PC-3 (cell line): Measurements from ENCODE around the gene MACROH2A1. TPM values are rescaled to one million over a fixed set of nuclear protein-coding genes. Genes with fewer than 3 reads are reported as not detected.

Source experiments
- ATAC-seq: fragments of 200-7000 bp; cut with Tn5 transposase; 2 replicates; pipeline ENCODE4 v1.9.1; 2020; ENCODE audit warnings: mild to moderate bottlenecking, moderate library complexity
- BruUV-seq: library from RNA; stranded (reverse); fragments of 400-500 nt; replicated peaks from 2 replicates; lab custom pipeline; 2021; lab: Mats Ljungman, UMichigan
- CTCF ChIA-PET: fragments of 300-600 bp; sonication (Branson Sonifier 250); formaldehyde crosslinking; loops from one replicate; lab custom pipeline; 2022; ENCODE audit warnings: antibody characterized with exemption; lab: Charles Lee
- POLR2A ChIA-PET: fragments of 300-600 bp; sonication (Branson Sonifier 250); formaldehyde crosslinking; loops from one replicate; lab custom pipeline; 2022; ENCODE audit warnings: antibody characterized with exemption; ENCODE audit not compliant: unreplicated experiment; lab: Charles Lee
- DNase-seq: peaks from one replicate; pipeline ENCODE4 v3.0.0-alpha.2; 2015
- H2AFZ ChIP-seq: fragments of 300-600 bp; sonication (generic); 2 replicates; pipeline ENCODE4 v1.6.0; 2016; ENCODE audit warnings: antibody characterized with exemption, low read length
- H3F3A ChIP-seq: fragments of 300-600 bp; sonication (generic); one replicate; pipeline ENCODE4 v1.6.0; 2017; ENCODE audit warnings: antibody characterized with exemption, low read length, control low read depth, mild to moderate bottlenecking; ENCODE audit not compliant: unreplicated experiment
- H3K27ac ChIP-seq: fragments of 300-600 bp; sonication (generic); 2 replicates; pipeline ENCODE4 v1.5.1; 2016; ENCODE audit warnings: mild to moderate bottlenecking, low read length
- H3K27me3 ChIP-seq: fragments of 300-600 bp; sonication (generic); 2 replicates; pipeline ENCODE4 v1.6.1; 2016; ENCODE audit warnings: low read length, mixed read lengths
- H3K36me3 ChIP-seq: fragments of 300-600 bp; sonication (generic); 2 replicates; pipeline ENCODE4 v1.6.1; 2016; ENCODE audit warnings: low read depth, mixed run types, low read length, mixed read lengths
- H3K4me1 ChIP-seq: fragments of 300-600 bp; sonication (generic); 2 replicates; pipeline ENCODE4 v1.5.1; 2016; ENCODE audit warnings: low read length; ENCODE audit not compliant: insufficient read depth
- H3K4me2 ChIP-seq: fragments of 300-600 bp; sonication (generic); 2 replicates; pipeline ENCODE4 v1.6.0; 2016; ENCODE audit warnings: low read length
- H3K4me3 ChIP-seq: fragments of 300-600 bp; sonication (generic); 2 replicates; pipeline ENCODE4 v1.5.1; 2016; ENCODE audit warnings: mild to moderate bottlenecking, low read length, mixed read lengths
- H3K79me2 ChIP-seq: fragments of 300-600 bp; sonication (generic); 2 replicates; pipeline ENCODE4 v1.6.1; 2017; ENCODE audit warnings: low read length, mixed read lengths
- H3K9ac ChIP-seq: fragments of 300-600 bp; sonication (generic); 2 replicates; pipeline ENCODE4 v1.6.0; 2016; ENCODE audit warnings: mild to moderate bottlenecking, low read length
- H3K9me2 ChIP-seq: fragments of 300-600 bp; sonication (generic); replicated peaks from 2 replicates; pipeline ENCODE4 v1.6.1; 2016; ENCODE audit warnings: mixed run types, low read length, mixed read lengths
- H3K9me3 ChIP-seq: fragments of 300-600 bp; sonication (generic); 2 replicates; pipeline ENCODE4 v1.6.1; 2016; ENCODE audit warnings: low read length, mixed read lengths
- H4K20me1 ChIP-seq: fragments of 300-600 bp; sonication (generic); 2 replicates; pipeline ENCODE4 v1.6.1; 2016; ENCODE audit warnings: low read length, mixed read lengths
- EZH2 ChIP-seq: fragments of 300-600 bp; sonication (generic); IDR thresholded peaks from one replicate; pipeline ENCODE4 v1.6.1; 2017; ENCODE audit warnings: antibody characterized with exemption, mild to moderate bottlenecking, low read length; ENCODE audit not compliant: unreplicated experiment
- EZH2phosphoT487 ChIP-seq: fragments of 300-600 bp; sonication (generic); IDR thresholded peaks from 2 replicates; pipeline ENCODE4 v1.6.1; 2018; ENCODE audit warnings: mild to moderate bottlenecking, antibody characterized with exemption, low read length, borderline replicate concordance
- intact Hi-C: fragments of 100-400 bp; cut with micrococcal nuclease; formaldehyde crosslinking; loops from 2 replicates; pipeline ENCODE4 v1.9.0; 2023
- total RNA-seq: library from RNA; depleted of rRNA; stranded (reverse); fragments of >200 nt; gene quantifications from 2 replicates; pipeline ENCODE4 v1.2.3, GENCODE V29; 2014
- TF ChIP-seq, protein P1 (sequence below): fragments of 300-600 bp; sonication (generic); conservative IDR thresholded peaks from 2 replicates; pipeline ENCODE4 v1.5.1; 2017; ENCODE audit warnings: antibody characterized with exemption, low read depth, mild to moderate bottlenecking, low read length

The MACROH2A1 gene
- total RNA-seq, 1 experiment from 2014 or later: 388 TPM

DNA sequence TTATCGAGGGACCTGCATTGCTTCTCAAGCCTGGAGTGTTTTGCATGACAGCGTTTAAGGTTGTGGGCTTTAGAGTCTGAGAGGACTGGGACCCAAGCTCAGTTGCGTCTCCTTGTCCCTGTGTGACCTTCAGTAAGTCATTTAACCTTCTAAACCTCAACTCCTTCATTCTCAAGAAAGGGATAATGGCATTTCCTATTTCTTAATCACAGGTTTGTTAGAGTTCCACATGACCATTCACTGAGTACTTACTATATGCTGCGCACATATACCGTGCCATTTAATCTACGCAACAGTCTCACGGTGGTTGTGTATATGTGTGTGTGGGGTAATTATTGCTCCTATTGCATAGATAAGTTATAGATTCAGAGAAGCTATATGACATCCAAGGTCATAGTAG is 76.3 kb downstream of the MACROH2A1 start:
- Histone ChIP-seq H2AFZ (no peak overlapping the region), H3K4me1 (peaks cover 22% of the 10 kb centered on the region), H3K27ac (no peak overlapping the region), H3K79me2 (no peaks in the 10 kb centered on the region), H3K27me3 (no peaks in the 10 kb centered on the region), H3K9me2 (no peaks in the 10 kb centered on the region), H3K4me3 (no peak overlapping the region), H3K9ac (no peak overlapping the region), H3K36me3 (no peaks in the 10 kb centered on the region), H3F3A (no peaks in the 10 kb centered on the region), H3K4me2 (no peak overlapping the region), H3K9me3 (no peaks in the 10 kb centered on the region), H4K20me1 (no peaks in the 10 kb centered on the region)
- intact Hi-C loops: loop anchor here (5.0 kb wide), 1 partner anchor 75 kb away; no protein-coding TSS in a partner anchor
- ChIA-PET POLR2A (no interaction called here), CTCF (no interaction called here)
- BruUV-seq: no TSS peak
- TF ChIP-seq, protein P1, sequence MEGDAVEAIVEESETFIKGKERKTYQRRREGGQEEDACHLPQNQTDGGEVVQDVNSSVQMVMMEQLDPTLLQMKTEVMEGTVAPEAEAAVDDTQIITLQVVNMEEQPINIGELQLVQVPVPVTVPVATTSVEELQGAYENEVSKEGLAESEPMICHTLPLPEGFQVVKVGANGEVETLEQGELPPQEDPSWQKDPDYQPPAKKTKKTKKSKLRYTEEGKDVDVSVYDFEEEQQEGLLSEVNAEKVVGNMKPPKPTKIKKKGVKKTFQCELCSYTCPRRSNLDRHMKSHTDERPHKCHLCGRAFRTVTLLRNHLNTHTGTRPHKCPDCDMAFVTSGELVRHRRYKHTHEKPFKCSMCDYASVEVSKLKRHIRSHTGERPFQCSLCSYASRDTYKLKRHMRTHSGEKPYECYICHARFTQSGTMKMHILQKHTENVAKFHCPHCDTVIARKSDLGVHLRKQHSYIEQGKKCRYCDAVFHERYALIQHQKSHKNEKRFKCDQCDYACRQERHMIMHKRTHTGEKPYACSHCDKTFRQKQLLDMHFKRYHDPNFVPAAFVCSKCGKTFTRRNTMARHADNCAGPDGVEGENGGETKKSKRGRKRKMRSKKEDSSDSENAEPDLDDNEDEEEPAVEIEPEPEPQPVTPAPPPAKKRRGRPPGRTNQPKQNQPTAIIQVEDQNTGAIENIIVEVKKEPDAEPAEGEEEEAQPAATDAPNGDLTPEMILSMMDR: no peak
- TF ChIP-seq EZH2 (no peak), EZH2phosphoT487 (no peak)
- ATAC-seq (no peak), DNase-seq (no peak)

DNA sequence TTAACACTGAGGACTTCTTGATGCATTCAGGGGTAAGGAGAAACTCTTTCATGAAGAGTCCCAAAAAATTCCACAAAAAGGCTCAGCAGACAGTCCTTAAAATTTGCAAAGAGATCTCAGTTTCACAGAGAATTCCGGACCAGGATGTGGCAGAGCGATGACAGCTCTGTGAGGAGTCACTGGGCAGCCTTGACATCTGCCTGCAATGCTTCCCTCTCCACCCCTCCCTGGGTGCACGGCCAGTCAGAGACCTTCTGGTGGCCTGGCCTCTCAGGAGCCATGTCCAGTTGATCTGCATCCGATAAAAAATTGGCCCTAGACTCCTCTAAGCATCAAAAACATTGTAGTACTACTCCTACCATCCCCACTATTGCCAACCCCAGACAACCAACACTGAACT is 76.8 kb downstream of the MACROH2A1 start:
- no peaks in the 10 kb centered on the region for H3K9me3 ChIP-seq
- no peaks in the 10 kb centered on the region for H3K79me2 ChIP-seq
- H3K4me3 ChIP-seq: no peak overlapping the region
- H3K27me3 ChIP-seq: no peaks in the 10 kb centered on the region
- no peaks in the 10 kb centered on the region for H3K9me2 ChIP-seq
- no peaks in the 10 kb centered on the region for H3K36me3 ChIP-seq
- ATAC-seq (no peak), DNase-seq (no peak)
- H3F3A ChIP-seq: no peaks in the 10 kb centered on the region
- H3K9ac ChIP-seq: no peak overlapping the region
- no peak overlapping the region for H3K4me2 ChIP-seq
- ChIA-PET POLR2A (no interaction called here), CTCF (no interaction called here)
- BruUV-seq: no TSS peak
- no peak overlapping the region for H2AFZ ChIP-seq
- no peak for TF ChIP-seq EZH2phosphoT487
- TF ChIP-seq, protein P1: no peak
- TF ChIP-seq EZH2: no peak
- no peaks in the 10 kb centered on the region for H4K20me1 ChIP-seq
- intact Hi-C loops: loop anchor here (5.0 kb wide), 1 partner anchor 75 kb away; no protein-coding TSS in a partner anchor
- H3K27ac ChIP-seq: no peak overlapping the region
- peaks cover 22% of the 10 kb centered on the region for H3K4me1 ChIP-seq

DNA sequence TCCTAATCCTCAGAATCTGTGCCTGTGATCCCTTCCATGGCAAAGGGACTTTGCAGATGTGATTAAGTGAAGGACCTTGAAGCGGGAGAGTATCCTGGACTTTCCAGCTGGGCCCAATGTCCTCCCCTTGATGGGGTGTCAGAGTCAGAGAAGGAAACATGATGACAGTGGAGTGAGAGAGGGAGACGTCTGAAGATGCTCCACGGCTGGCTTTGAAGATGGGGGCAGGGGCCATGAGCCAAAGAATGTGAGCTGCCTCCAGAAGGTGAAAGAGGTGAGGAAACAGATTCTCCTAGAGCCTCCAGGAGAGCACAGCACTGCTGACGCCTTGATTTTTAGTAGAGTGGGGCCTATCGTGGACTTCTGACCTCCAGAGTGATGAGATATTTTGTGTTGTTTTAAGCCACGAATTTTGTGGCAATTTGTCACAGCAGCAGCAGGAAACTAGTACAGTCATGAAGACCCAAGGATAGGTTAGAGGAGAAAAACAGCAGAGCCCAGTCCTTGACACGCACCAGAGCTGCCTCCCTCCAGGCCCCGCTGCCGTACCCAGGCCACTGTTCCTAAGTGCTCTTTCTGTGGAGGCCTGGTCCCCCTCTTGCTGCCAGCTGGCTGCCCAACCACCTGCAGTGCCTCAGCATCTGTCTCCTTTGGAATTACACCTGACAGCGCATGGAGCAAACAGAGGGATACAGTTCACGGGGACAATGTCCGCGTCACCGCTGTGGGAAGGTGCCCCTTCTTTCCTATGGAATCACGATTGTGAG is 78.1 kb downstream of the MACROH2A1 start:
- no peaks in the 10 kb centered on the region for H3F3A ChIP-seq
- TF ChIP-seq, protein P1: no peak
- TF ChIP-seq EZH2: no peak
- TF ChIP-seq EZH2phosphoT487: no peak
- no TSS peak for BruUV-seq
- DNase-seq (no peak), ATAC-seq (no peak)
- no peak overlapping the region for H2AFZ ChIP-seq
- H3K4me2 ChIP-seq: no peak overlapping the region
- POLR2A ChIA-PET: no interaction called here
- H3K27me3 ChIP-seq: no peaks in the 10 kb centered on the region
- intact Hi-C loops: loop anchor here (5.0 kb wide), 1 partner anchor 74 kb away; no protein-coding TSS in a partner anchor
- no peaks in the 10 kb centered on the region for H3K36me3 ChIP-seq
- no peak overlapping the region for H3K4me3 ChIP-seq
- no peaks in the 10 kb centered on the region for H3K9me2 ChIP-seq
- H3K9ac ChIP-seq: no peak overlapping the region
- no peak overlapping the region for H3K27ac ChIP-seq
- CTCF ChIA-PET: no interaction called here
- H4K20me1 ChIP-seq: no peaks in the 10 kb centered on the region
- no peaks in the 10 kb centered on the region for H3K79me2 ChIP-seq
- no peaks in the 10 kb centered on the region for H3K9me3 ChIP-seq
- H3K4me1 ChIP-seq: peaks cover 22% of the 10 kb centered on the region
